Ovary (tissue), 9 donors: ENCODE measurements around the gene THSD4. TPM values are rescaled to one million over a fixed set of nuclear protein-coding genes. Genes with fewer than 3 reads are reported as not detected.

ENCODE experiments used
- DNase-seq, 5 donors: peaks; one replicate each; pipeline ENCODE4 v3.0.0-alpha.2; 2019 to 2020
- H3K27ac ChIP-seq, 2 donors: fragments of 200-600 bp; one replicate each; pipeline versions ENCODE4 v1.5.1 to v1.8.0; 2019 to 2022
- H3K27me3 ChIP-seq: fragments of 200-600 bp; one replicate; pipeline ENCODE4 v1.8.0; 2022
- H3K36me3 ChIP-seq: fragments of 200-600 bp; sonication (generic); one replicate; pipeline ENCODE4 v1.5.1; 2019
- H3K4me1 ChIP-seq: one replicate; pipeline ENCODE4 v1.8.1; 2013; ENCODE audit warnings: mild to moderate bottlenecking, moderate library complexity; ENCODE audit not compliant: insufficient read depth
- H3K4me3 ChIP-seq: fragments of 200-600 bp; sonication (generic); one replicate; pipeline ENCODE4 v1.5.1; 2017
- H3K9me3 ChIP-seq, 2 donors: fragments of 200-600 bp in 1 of 2; sonication (generic) in 1 of 2; one replicate each; pipeline versions ENCODE4 v1.5.1 to v1.8.1; 2013 to 2019; ENCODE audit warnings: mild to moderate bottlenecking in 1 of 2, moderate library complexity in 1 of 2
- EP300 ChIP-seq: sonication (generic); formaldehyde crosslinking; IDR thresholded peaks from one replicate; pipeline ENCODE4 v1.6.1; 2017; ENCODE audit warnings: antibody characterized with exemption
- POLR2A ChIP-seq: fragments of 450-650 bp; IDR thresholded peaks from one replicate; pipeline ENCODE4 v1.6.1; 2017; ENCODE audit warnings: antibody characterized with exemption, mild to moderate bottlenecking, moderate library complexity
- WGBS, 3 donors: extraction: QIAGEN DNeasy Blood & Tissue Kit in 1 of 3; methylation state at CpG; one replicate each; pipeline versions ENCODE4 v1.1.5 to v1.1.7; 2013 to 2017; 5-methylcytosine and 5-hydroxymethylcytosine counted together
- intact Hi-C, 4 donors: fragments of 100-400 bp; cut with DNase I; formaldehyde crosslinking; loops; one replicate each; pipeline versions ENCODE4 v1.11.0 to v1.15.1; 2022 to 2023
- polyA plus RNA-seq, 2 donors: library from polyadenylated mRNA; stranded (reverse); fragments of 200-250 nt in 1 of 2; fragments of 350-450 nt in 1 of 2; fragmentation: Illumina TruSeq in 1 of 2; extraction: RNeasy Lipid Tissue Mini Kit (QIAGEN cat#74804) in 1 of 2; gene quantifications; one replicate each; pipeline ENCODE4 v1.2.3, GENCODE V29; 2013 to 2014
- total RNA-seq, 7 donors: library from RNA; depleted of rRNA in 2 of 7; stranded (reverse); fragments of >200 nt in 2 of 7; fragmentation: NEBNext Ultra II Directional in 3 of 7; extraction: Animal tissue kit (Norgen Biotek cat#: 25700) in 3 of 7; gene quantifications; one replicate each; pipeline versions ENCODE4 v1.1.0 to v1.2.4, GENCODE V29; 2016 to 2023
- TF ChIP-seq, protein P1 (sequence below), 3 donors: fragments of 450-650 bp in 2 of 3; fragments of 200-600 bp in 1 of 3; IDR thresholded peaks; one replicate each; pipeline versions ENCODE4 v1.5.1 to v1.8.0; 2016 to 2022; ENCODE audit warnings: antibody characterized with exemption in 3 of 3, mild to moderate bottlenecking in 1 of 3
- donor health status: DM: no; HTN: no; CAD: no; lungs with moderate emphysema.
- donor health status: DM: no; HTN: no; CAD: no.
- donor health status: Bipolar disorder and iron deficiency.
- donor health status: DM: yes; HTN: yes; CAD: no.
- donor health status: DM: no; HTN: no; CAD: no.
- donor health status: DM: yes; HTN: yes; CAD: no.

THSD4 gene
- total and polyA plus RNA-seq, 9 donors = 3.2 to 53.4 (median 13.5) TPM

DNA sequence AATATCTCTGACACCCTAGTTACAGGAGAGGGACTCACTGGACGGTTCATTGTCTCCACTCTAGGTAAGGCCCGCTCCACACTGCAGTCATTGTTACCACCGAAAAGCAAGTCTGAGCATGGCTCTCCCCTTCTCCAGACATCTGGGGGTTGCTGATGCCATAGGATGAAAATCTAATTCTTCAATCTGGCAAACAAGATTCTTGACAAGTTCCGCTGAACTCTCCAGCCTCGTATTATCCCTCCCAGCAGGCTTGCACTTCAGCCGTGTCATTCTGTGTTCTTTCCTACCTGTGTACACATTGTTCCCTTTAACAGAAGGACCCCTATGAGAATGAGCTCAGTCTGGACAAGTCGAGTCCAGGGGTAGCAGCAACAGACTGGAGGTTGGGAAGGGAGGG lies 542.8 kb downstream of the THSD4 start:
- no peak overlapping the region for H3K4me3 ChIP-seq
- no peaks in the 10 kb centered on the region for H3K36me3 ChIP-seq
- no peaks in the 10 kb centered on the region for H3K27me3 ChIP-seq
- intact Hi-C loops = no loop called here
- TF ChIP-seq, protein P1, sequence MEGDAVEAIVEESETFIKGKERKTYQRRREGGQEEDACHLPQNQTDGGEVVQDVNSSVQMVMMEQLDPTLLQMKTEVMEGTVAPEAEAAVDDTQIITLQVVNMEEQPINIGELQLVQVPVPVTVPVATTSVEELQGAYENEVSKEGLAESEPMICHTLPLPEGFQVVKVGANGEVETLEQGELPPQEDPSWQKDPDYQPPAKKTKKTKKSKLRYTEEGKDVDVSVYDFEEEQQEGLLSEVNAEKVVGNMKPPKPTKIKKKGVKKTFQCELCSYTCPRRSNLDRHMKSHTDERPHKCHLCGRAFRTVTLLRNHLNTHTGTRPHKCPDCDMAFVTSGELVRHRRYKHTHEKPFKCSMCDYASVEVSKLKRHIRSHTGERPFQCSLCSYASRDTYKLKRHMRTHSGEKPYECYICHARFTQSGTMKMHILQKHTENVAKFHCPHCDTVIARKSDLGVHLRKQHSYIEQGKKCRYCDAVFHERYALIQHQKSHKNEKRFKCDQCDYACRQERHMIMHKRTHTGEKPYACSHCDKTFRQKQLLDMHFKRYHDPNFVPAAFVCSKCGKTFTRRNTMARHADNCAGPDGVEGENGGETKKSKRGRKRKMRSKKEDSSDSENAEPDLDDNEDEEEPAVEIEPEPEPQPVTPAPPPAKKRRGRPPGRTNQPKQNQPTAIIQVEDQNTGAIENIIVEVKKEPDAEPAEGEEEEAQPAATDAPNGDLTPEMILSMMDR (IDR thresholded peaks at IDR 0.05) = no peak
- TF ChIP-seq POLR2A (no peak), EP300 (no peak)
- WGBS, 3 donors = 83 to 94% (median 88%) methylated on average over 7 of the region's 7 CpGs
- DNase-seq = no peak
- no peaks in the 10 kb centered on the region for H3K9me3 ChIP-seq
- H3K27ac ChIP-seq = no peak overlapping the region
- no peaks in the 10 kb centered on the region for H3K4me1 ChIP-seq

DNA sequence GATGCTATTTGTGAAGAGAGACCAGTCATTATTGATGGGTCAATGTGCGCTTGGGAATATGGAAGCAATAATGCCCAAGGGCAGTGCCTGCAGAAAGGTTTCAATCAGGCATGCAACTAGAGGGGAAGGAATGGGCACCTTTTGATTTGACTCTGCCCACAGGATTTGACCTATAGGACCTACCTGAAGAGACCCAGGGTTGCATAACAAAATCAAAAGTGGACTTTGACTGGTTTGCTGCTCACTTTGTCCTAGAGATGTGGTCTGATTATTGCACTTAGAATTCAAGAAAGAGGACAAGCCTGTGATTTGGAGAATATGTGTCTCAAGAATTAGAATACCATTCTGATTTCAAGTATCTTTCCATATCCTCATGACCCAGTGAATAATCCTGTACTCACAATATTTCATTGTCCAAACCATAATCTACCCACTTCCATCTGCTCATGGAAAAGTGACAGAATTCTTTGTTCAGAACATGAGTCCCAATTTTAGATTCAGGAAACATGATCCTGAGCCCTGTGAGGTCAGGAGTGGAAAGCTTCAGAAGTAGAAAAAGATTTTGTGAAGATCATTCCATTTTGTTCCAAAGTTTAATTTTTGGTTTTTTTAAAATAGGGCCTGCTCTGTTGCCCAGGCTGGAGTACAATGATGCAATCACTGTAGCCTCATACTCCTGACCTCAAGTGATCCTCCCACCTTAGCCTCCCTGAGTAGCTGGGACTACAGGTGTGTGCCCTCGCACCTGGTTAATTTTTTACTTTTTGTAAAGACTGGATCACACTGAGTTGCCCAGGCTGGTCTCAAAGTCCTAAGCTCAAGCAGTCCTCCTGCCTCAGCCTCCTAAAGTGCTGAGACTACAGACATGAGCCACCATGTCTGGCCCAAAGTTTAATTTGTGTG lies 543.8 kb downstream of the THSD4 start:
- Histone ChIP-seq H3K9me3 (no peaks in the 10 kb centered on the region), H3K27me3 (no peaks in the 10 kb centered on the region), H3K27ac (no peak overlapping the region), H3K4me1 (no peaks in the 10 kb centered on the region), H3K4me3 (no peak overlapping the region), H3K36me3 (no peaks in the 10 kb centered on the region)
- intact Hi-C loops = no loop called here
- TF ChIP-seq, protein P1 (IDR thresholded peaks at IDR 0.05) = no peak
- TF ChIP-seq EP300 (no peak), POLR2A (no peak)
- no peak for DNase-seq
- 93 to 95% (median 93%) methylated on average over 2 of the region's 2 CpGs for WGBS, 3 donors

DNA sequence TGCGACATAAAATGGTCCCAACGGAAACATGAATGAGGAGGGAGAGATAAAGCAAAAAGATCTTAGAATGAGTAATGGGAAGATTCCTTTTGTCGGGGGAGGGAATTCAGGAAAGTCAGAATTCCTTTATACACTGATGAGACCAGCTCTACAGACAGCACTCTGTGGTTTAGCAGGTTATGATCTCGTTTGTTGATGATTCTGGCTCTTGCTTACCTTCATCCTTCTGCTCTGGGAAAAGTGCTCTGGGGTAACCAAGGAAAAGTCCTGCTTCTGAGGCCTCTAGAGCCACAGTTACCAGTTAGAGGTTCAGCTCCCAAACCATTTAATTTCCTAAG lies 544.4 kb downstream of the THSD4 start:
- Histone ChIP-seq H3K4me3 (no peak overlapping the region), H3K9me3 (no peaks in the 10 kb centered on the region), H3K36me3 (no peaks in the 10 kb centered on the region), H3K27ac (no peak overlapping the region), H3K4me1 (no peaks in the 10 kb centered on the region), H3K27me3 (no peaks in the 10 kb centered on the region)
- DNase-seq = no peak
- intact Hi-C loops = loop anchor here in 1 of 4 donors (10.0 kb wide), 1 partner anchor 55 kb away; no protein-coding TSS in a partner anchor
- TF ChIP-seq, protein P1 (IDR thresholded peaks at IDR 0.05) = no peak
- TF ChIP-seq POLR2A (no peak), EP300 (no peak)
- 61 to 73% (median 69%) methylated on average over 4 of the region's 4 CpGs for WGBS, 3 donors

DNA sequence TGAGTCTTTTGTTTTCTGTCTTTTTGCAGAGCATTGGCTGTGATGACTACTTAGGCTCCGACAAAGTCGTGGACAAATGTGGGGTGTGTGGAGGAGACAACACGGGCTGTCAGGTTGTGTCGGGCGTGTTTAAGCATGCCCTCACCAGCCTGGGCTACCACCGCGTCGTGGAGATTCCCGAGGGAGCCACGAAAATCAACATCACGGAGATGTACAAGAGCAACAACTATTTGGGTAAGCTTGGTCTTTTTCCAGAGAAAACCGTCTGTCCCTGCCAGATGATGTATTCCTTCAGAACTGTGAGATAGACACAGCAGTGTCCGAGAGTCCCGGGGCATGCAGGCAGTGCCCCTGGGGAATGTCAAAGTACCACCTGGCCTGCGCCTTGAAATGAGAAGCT lies 545.2 kb downstream of the THSD4 start:
- H3K4me1 ChIP-seq = no peaks in the 10 kb centered on the region
- no peak for DNase-seq
- WGBS, 3 donors = 69 to 87% (median 71%) methylated on average over 15 of the region's 15 CpGs
- no peaks in the 10 kb centered on the region for H3K27me3 ChIP-seq
- no peak overlapping the region for H3K27ac ChIP-seq
- H3K4me3 ChIP-seq = no peak overlapping the region
- no peaks in the 10 kb centered on the region for H3K36me3 ChIP-seq
- TF ChIP-seq POLR2A (no peak), EP300 (no peak)
- TF ChIP-seq, protein P1 (IDR thresholded peaks at IDR 0.05) = no peak
- H3K9me3 ChIP-seq = no peaks in the 10 kb centered on the region
- intact Hi-C loops = loop anchor here in 1 of 4 donors (10.0 kb wide), 1 partner anchor 56 kb away; no protein-coding TSS in a partner anchor
